Pulmonary artery endothelial cell (primary cell): Measurements from ENCODE around the gene MTMR10. TPM values are rescaled to one million over a fixed set of nuclear protein-coding genes. Genes with fewer than 3 reads are reported as not detected.

Experiments used
- DNase-seq: peaks from one replicate; pipeline ENCODE4 v3.0.0-alpha.2; 2011; ENCODE audit warnings: low read depth, low spot score
- total RNA-seq: library from RNA; depleted of rRNA; stranded (reverse); fragments of >200 nt; gene quantifications from 2 replicates; pipeline ENCODE4 v1.2.3, GENCODE V29; 2014

MTMR10 gene
- total RNA-seq, 1 donor from 2014 or later, result 25.0 TPM

DNA sequence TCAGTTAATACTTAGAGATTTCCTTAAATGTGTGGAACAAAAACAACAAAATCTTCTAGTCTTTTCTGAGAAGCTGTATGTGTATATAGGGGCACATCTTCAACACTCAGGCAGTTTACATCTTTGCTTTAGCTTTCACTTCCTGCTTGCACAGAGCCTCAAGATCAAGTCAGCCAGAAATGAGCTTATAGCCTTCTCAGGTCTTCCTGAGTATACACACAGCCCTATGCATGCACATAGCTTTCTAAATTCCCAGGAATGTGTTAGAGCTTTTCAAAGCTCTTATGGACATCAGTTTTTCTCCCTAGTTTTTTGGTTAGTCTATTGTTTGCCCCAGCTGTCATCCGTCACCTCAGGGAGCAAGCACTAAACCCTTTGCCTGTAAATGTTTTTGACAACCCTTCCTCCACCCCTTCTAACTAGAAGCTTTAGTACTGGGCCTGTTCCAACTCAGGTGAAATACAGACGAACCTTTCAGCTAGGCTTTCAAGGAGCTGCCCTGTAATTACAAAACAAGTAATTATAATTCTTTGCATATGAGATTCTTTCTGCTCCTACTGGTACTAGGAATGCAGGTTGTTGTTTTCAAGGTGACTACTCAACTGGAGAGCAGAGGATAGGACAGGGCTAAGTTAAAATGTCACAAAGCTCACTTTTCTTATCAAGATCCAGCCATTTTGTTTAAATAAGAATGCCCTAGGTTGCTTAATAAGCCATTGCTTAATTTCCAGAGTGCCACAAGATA is 22.6 kb upstream of the MTMR10 start:
- no peak for DNase-seq

DNA sequence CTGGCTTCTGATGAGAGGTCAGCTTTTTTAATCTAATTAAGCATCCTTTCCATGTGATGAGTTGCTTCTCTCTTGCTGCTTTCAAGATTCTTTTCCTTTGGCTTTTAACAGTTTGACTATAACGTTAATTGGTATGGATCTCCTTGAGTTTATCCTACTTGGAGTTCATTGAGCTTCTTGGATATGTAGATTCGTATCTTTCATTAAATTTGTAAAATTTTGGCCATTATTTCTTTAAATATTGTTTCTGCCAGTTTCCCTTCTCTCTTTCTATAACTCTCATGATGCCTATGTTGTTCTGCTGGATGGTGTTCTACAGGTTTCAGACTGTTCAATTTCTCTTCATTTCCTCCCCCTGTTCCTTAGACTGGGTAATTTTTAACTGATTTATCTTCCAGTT is 21.0 kb upstream of the MTMR10 start:
- DNase-seq, result no peak

DNA sequence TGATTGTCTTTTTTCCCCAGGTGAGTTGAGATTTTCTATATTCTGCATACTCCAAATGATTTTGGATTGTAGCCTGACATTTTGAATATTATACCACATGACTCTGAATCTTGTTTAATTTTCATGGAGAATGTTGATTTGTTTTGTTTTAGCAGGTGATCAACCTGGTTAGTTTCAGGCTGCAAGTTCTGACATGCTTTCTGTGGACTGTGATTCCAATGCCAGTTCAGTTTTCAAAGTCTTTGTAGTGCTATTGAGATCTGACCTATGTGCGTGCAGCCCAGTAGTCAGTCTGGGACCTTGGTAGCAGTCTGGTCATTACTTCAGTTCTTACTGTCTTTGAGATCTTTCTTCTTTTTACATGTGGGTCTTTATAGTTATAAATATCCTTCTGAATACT is 18.6 kb upstream of the MTMR10 start:
- no peak for DNase-seq

DNA sequence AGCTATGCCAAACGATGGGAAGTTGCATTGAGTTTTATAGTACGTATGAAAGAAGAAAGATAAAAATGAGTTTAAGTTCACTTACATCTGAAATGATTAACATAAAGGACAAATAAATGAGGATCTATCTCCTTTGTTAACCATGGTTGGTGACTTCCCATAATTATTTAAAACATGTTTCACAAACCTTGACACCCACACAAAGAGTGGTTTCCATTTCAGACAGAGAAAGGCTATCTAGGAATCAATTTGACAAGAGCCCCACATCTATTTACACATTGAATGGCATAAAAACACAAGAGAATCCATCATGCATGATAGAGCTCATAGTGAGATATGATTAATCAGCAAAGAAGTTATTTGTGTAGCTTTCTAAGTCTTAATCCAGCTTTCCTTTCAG is 14.2 kb upstream of the MTMR10 start:
- no peak for DNase-seq

DNA sequence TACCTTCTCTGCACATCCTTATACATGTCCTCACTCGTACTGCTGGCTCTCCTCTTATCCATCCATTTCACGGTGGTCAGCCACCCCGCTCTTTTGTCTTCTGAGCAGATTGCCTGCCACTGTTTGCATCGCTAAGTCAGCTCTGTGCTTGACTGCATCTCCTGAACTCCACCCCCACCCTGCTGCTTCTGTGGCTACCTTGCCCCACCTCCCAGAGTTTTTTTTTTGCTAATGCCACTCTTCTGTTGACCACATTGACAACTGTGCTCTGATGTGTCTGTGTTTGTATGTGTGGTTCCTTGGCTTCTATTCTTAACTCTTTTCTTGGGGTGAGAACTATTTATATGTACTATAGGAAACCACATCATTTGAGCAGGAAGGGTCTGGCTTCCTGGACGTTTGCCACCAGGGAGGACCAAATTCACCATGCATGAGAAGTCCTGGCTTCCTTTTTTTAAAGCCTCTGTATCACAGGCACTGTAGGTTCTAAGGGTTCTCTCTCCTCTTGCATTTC is 12.8 kb upstream of the MTMR10 start:
- DNase-seq, result peak; percentile 70

DNA sequence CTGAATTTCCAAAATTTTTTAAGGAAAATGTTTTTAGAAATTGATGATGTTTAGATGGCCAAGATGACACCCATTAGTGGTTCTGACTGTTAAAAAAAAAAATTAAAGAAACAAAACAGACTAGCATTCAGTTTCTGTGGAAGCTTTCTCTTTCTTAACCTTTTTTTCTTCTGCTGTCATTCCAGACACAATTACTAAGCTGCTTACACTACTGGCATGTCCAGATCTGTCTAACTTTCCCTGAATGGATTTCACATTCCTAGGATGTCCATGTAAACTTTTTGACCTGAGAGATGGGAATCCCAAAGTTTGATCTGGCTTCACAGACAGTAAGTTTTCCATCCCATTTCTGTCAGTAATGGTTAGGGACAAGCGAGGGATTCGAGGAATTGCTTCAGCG is 10.3 kb upstream of the MTMR10 start:
- DNase-seq, result no peak

DNA sequence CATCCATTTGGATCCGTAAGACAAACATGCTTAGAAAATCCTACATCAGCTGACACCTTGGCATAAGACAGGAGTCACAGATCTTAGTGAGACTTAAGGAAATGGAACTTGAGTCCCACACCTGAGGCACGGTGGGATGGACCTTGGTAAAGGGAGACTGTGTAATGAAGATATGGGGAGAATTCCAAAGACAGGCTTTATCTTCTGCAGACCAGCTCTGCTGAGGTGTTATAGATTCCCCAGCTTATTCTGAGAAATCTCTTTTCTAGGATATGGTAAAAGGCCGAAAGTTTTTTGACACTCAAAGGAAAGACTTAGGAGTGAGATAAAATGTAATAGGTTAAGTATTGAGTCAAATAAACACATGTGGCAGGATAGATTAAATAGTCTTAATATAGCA is 8.3 kb upstream of the MTMR10 start:
- DNase-seq, result no peak

DNA sequence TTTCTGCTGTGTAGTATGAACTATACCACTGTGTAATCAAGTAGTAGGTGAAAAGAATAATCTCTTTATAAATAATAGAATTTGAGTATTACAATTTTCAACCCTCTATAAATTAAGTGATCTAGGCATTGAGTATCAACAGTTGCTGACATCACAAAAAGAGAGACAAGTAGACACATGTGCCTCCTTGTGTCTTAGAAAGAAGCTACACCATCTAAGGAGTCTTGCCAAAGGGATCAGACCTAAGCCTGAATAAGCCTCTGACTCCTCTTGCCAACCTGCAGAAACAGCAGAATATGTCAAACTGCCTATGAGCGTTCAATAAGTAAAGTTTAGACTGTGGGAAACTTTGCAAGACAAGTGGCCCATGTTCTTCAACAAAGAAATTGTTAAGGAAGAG is 5.8 kb upstream of the MTMR10 start:
- DNase-seq, result no peak

DNA sequence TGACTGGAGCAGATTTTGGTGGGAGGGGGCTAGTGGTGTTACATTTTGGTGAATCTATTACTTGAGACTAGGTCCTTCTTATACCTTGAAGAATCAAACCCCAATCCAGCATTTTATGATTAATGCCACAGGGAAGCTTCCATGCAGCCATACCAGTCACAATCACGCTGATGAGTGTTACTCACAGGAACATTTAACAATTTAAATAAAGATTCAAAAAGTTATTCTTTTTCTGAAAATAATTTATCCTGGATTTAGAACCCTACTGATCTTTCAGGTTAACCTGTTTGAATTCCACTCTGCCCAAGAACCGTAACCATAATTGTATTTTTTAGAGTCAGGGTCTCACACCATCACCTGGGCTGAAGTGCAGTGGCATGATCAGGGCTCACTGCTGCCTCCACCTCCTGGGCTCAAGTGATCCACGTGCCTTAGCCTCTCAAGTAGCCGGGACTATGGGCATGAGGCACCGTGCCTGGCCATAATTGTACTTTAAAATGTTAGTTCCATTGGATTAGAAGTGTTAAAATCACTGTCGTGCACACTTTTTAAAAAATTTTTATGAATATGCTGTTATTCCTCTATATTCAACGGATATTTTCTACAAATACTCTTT is 929 bp upstream of the MTMR10 start:
- no peak for DNase-seq

DNA sequence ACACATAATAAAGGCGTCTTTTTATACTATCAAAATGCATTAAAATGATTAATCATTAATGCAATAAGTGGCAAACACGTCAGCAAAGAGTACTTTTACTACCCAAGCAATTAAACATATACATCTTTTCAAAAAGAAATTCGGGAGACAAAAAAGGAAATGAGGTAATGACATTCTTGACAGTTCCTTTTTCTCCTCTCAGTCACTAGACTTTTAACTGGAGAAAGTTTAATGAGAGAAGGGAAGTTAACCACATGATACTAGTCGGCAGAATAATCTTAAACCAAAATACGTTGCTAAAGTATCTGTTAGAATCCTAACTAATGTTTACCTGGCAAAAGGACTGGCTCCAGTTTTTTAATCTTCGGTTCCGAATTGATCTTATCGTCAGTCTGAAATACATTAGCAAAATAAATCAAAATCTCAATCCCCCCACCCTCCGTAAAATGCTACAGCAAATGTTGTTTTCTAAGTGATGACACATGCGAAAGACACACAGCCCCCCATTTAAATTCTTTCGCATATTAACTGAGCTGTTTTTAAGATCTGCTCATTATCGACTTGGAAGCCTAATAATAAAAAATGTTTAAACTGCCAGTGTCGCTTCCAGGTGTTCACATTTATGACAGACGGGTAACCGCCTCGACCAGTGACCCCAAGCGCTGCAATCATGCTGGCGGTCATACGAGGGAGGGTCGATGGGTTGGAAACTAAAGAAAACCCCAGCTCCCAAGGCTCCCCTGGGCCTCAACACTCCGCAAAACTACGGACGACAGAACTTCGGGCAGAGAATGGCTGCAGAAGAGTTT is 778 bp downstream of the MTMR10 start:
- no peak for DNase-seq

DNA sequence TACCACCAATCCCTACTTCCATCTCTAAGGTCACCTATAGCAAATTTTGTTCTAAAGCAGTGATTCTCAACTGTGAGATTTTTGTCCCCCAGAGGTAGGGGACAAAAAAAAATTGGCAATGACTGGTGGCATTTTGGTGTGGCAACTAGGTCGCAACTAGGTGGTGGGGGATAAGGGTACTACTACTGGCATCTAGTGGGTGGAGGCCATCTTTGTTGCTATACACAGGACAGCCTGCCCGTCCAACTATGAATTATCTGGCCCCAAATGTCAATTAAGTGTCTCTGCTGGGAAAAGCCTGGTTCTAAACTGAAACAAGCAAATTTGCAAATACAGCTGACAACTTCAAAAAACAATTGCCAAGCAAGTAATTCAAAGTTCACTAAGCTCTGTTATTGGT is 1.4 kb downstream of the MTMR10 start:
- DNase-seq, result no peak

DNA sequence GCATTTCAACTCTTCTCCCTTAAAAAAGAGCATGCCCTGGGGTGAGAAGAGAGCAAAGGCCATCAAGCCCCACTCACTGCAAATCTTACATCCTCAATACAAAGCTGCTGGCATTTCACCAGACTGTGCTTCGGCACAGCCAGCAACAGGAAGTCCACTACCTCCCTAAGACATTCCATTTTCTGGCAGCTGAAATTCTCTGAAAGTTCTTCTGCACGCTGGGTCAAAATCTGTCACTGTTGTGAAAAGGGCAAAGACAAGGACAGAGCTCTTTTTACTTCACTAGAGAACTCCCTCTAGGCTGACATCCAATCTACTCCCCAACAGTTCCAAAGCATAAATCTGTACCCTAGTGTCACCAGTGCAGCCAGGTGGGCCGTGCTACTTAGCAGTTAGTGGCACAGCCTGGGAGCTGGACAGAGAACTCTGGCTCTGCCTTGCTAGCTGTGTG is 6.3 kb downstream of the MTMR10 start:
- DNase-seq, result no peak

DNA sequence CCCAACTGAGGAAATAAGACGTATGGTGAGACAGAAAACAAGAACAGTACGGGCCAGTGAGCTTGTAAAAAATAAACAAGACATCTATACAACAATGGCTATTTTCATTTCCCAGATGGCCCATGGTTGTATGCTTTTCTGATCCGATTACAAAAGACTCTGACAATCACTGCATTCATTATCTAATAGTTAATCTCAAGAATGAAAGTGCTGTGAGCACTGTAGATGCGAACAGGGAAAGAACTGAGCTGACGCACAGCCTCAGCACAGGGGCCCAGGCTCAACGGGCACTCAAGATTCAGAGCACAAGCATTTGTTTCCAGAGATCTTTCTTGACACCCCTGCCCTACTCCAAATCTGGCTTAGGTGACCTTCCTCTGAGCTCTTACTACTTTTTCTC is 6.9 kb downstream of the MTMR10 start:
- no peak for DNase-seq

DNA sequence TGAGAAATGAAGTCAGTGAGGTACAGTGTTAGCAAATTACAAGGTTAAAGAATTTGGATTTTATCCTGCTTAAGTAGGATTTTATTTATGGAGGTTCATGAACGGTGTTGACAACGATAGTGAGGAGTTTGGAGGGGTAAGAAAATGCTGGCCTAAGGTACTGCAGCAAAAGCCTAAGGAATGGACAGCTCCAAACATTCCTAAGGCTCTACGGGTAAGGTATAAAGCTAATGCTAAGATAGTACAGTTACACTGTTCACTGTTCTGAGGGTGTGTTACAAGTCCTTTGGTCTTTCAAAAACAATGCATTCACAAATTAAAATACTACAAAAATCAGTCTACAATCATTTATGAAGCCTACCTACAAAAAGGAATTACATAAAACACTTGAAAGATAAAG is 7.3 kb downstream of the MTMR10 start:
- no peak for DNase-seq

DNA sequence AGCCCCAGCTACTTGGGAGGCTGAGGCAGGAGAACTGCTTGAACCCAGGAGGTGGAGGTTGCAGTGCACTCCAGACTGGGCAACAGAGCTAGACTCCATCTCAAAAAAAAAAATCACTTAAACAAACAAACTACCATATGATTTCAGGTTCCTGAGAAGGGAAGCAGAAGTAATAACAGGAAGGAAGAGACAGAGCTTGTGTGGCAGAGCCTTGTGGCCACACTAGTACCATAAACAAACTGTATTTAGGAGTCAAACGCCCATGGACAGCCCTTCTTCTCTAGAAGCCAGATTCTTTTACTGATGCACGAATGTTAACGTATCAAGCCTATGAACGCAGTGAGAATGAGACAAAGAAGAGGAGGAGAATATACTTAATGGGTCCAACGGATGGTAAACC is 12.0 kb downstream of the MTMR10 start:
- DNase-seq, result no peak

DNA sequence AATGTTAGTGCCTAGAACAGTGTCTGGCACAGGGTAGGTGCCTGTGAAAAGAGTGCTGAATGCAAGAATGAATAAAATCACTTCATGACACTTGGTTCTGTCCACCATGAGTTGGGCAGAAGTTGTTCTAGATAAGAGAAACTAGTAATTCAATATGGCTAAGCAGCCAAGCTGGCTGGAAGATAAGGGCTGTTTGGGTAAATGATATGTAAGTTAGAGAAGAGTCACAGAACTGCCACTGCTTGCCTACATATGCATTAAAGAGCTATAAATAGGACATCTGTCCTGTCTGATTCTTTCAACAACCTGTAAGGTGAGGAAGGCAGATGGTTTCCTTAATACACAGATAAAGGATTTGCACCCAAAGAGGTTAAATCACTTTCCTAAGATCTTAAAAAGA is 13.1 kb downstream of the MTMR10 start:
- DNase-seq, result no peak

DNA sequence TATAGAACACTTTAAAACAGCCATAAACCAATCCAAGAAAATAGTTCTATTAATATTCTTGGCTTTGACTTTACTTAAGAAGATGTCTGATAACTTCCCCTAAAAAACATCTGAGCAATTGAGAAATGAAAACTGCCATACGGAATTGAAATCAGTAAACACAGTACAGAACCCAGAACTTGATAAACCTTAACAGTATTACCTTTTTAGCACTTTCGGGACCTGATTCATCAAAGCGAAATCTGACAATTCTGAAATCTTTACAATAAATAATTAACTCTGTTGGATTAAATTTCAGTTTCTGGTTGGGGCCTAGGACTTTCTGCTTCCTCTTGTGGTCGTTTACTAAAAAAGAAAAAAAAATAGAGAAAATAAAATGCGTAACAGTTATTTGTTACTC is 17.3 kb downstream of the MTMR10 start:
- no peak for DNase-seq

DNA sequence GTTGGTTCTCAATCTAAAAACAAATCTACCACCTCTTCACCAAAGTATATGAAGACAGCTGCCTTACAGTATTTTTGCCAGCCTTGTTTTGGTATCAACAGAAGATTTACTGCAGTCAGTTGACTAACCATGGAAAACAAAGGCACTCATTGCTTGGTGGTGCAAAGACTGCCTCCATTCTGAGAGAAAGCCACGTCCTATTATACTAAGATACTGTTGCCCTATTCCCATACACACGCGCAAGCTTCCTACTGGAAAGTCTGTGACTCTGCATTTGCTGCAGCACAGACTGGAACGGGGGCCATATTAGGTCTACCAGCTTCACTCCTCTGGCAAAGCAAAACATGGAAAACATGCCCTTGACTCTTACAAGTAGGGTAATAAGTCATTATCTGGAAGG is 18.0 kb downstream of the MTMR10 start:
- no peak for DNase-seq

DNA sequence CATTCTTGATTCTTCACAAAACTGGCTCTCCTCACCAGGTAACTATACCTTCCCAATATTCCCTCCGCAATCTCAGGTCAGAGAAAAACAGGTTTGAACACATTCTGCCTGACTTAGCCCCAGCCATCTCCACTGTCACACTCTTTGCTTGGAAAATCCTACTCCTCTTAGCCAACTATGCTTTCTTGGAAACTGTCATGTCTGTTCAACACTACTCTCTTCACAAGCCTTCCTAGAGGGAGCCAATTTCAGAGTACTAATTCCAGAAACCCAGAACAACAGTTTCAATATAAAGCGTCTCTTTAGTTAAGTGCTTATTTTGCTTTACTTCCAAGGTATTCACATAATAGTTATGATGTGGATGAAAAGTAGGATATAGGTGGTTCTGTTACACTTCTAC is 21.7 kb downstream of the MTMR10 start:
- no peak for DNase-seq

DNA sequence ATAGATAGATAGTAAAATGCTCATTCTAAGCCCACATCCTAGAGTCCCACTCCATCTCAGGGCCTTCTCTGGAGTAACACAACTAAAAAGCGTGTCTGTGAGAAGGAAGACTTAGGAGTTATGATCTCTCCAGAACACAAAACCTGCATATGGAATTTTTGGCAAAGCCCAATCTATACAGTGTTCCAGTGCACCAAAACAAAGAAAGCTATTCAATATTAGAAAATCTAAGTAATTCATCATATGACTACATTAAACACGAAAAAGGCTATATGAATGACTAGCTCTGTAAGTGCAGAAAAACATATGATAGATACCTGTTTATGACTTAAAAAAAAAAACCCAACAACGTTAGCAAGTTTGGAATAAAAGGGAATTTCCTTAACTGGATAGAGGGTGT is 27.7 kb downstream of the MTMR10 start:
- DNase-seq, result no peak

DNA sequence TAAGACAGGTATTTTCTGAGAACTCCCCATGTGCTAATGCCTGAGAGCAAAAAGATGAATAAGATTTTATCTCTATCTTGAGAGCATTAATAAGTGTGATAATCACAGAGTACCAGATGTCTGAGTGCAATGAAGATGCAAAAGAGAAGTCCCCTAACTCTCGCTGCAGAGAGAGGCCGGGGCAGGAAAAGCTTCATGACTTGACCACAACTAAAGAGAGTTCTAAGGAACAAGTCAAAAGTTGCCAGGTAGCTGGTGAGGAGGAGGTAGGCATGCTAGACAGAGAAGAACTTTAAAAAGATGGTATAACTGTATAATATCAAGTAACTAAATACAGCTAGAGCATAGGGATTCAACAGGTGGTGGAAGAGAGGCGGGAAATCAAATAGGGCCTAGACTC is 28.8 kb downstream of the MTMR10 start:
- no peak for DNase-seq

DNA sequence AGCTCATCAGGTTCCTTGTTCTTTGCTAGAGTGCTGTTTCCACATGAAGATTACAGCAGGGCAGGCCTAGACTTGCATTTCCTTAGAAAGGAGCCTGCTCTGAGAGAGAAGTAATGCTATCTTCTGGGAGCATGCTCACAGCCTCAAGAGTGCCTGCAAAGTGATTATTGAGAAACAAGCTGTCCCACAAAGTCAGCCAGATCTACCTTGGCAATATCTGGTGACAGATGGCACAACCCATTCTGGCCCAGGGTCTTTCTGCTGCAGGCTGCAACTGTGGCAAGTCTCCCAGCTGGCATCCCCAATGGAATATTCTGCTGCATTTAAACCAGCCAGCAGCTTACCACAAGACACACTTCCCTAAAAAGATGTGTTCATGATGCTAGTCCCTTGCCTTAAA is 29.3 kb downstream of the MTMR10 start:
- DNase-seq, result no peak
